SW 1271 (cell line): ENCODE results near the gene TGFB1.
"Not testable (repeated sequence)": the region's sequence is repeated elsewhere in the genome, so short reads cannot be mapped to it uniquely, and the experiment has no call there.

Experiments used
- DNase-seq, 2 experiments: peaks; one replicate each; lab custom pipeline; 2025; lab: John Stamatoyannopoulos, UW

Gene TGFB1

DNA sequence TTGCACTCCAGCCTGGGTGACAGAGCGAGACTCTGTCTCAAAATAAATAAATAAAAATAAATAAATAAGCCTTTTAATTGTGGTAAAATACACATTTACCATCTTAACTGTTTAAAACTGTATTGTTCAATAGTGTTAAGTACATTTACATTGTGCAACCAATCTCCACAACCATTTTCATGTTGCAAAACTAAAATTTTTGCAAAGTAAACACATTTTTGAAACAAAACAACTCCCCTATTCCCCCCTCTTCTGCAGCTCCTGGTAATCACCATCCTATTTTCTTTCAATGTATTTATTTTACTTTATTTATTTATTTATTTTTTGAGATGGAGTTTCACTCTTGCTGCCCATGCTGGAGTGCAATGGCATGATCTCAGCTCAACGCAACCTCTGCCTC is 16.0 kb upstream of the TGFB1 start:
- no peak for DNase-seq

DNA sequence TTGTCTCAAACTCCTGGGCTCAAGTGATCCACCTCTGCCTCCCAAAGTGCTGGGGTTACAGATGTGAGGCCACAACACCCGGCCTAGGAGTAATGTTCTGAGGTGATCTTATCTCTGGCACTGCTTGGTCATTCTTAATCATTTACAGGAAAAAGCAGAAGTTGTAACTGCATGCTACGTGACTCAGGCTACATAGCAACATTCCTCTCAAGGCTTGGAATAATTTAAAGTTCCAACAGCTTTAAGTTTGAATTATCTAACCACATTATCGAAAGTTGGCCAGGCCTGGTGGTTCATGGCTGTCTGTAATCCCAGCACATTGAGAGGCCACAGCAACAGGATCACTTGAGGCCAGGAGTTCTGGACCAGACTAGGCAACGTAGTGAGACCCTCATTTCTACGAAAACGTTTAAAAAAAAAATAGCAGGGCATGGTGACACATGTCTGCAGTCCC is 14.2 kb upstream of the TGFB1 start:
- DNase-seq: peak in 1 of 2 experiments; percentile 49

DNA sequence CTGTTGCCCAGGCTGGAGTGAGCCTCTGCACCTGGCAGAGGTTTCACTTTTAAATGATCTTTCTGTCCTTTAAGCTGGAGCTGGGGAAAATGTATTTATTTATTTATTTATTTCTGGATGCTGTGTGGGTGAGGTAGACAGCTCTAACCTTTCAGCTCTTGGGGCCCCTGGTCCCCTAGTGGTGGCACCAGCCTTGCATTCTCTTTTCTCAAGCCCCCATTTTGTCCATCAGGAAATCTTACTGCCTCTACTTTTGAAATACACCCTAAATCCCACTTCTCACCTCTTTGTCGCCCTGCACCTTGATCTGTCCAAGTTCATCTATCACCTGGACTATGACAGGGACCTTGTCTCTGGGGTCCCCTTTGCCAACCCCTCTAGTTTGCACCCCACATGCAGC is 12.4 kb upstream of the TGFB1 start:
- DNase-seq: no peak

DNA sequence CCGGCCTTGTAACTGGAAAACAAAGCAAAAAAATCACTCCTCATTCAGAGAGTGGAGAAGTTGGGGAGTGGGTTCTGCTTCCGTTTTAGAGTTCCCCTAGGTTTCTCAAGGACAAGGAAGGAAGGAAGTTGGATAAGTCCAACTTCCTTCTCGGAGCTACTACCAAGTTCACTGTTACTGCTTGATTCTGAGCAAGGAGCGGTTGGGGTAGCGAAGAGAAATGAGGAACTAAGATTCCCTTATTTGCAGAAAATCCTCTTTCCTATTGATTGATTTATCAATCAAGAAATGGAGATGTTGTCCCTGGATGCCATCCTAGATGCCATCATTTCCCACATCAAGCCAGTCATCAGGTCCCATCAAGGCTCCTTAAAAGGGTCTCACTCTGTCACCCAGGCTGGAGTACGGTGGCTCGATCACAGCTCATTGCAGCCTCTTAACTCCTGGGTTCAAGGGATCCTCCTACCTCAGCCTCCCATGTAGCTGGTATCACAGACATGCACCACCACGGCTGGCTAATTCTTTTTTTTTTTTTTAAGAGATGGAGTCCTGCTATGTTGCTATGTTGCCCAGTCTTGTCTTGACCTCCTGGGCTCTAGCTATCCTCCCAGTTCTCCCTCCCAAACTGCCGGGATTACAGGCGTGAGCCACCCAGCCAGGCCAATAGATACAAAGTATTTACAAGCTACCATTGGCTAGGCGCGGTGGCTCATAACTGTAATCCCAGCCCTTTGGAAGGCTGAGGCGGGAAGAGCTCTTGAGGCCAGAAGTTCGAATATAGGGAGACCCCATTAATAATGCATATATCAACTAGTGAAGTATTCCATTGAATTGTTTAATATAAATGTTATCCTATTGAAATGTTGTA is 11.0 kb upstream of the TGFB1 start:
- no peak for DNase-seq

DNA sequence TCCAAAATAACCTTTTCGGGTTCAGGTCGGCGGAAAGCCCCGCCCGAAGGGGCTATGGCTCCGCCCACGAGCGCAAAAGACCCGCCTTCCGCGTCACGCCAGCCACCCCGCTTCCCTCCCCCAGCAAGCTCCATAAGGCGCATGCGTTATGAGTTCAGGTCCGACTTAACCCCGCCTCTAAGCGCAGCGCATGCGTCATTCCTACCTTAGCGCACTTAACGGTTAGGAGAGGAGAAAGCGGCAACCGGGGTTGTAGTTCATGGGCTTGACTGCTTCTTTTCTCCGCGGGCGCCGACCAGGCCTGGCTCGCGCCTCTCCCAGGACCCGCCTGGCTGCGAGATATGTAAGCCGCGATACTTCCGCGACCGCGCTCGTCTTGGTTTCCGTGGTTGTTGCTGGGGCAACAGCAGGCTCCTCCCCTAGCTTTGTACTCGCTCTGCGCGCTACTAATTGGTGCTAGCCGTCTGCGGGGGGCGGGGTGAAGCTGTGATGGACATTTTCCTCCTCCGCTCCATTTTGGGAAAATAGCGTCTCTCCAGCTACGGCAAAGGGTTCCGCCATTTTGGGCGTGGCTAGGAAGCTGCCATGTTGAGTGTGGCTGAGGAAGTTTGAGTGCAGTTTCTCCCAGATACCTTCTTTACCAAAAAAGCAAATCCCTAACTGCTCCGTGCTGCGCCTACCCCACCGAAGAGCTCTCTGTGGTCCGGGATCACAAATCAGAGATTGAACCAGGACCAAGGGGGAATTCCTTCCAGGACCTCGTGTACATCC is 10.2 kb upstream of the TGFB1 start, which contains the start of gene B9D2:
B9D2 (minus strand) TSS at position 397 of the 771 bp plus-strand sequence. CDS start 630 bp downstream, outside the sequence.
- peak; percentile 88 to 95 for DNase-seq

DNA sequence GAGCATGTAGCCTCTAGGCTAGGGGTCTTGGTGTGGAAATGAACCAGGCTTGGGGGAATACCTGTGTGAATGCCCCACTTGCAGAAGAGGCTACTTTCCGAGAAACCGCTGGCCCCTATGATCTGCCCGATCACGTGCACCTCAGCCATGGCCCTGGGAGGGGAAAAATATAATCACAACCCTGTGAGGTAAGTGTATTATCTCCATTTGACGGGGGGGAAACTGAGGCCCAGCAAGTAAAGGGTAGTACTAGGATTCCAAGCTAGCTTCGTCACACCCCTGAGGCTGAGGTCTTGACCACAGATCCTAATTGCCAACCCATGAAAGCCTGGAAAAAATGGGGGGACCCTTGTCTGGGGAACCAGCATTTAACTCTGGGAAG is 9.6 kb upstream of the TGFB1 start:
- DNase-seq: no peak

DNA sequence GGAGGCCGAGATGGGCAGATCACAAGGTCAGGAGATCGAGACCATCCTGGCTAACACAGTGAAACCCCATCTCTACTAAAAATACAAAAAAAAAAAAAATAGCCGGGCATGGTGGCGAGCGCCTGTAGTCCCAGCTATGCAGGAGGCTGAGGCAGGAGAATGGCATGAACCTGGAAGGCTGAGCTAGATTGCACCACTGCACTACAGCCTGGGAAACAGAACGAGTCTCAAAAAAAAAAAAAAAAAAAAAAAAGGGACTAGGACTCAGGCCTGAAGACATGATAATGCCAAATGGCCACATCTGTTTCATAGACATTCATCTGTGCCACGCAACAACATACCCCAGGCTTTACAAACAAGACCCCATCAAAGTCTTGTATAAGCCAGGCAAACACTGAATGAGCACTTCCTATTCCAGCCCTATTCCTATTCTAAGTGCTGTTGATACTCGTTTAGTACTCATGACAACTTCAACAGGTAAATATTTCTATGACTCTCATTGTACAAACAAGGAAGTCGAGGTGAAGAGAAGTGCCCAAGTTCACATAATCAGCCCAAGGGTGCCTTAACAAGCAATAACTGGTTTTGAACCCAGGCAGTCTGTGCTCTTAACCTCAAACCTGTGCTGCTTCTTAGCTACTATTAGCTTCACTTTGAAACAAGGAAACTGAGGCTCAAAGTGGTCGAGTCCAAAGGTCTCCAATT is 8.6 kb upstream of the TGFB1 start:
- no peak for DNase-seq

DNA sequence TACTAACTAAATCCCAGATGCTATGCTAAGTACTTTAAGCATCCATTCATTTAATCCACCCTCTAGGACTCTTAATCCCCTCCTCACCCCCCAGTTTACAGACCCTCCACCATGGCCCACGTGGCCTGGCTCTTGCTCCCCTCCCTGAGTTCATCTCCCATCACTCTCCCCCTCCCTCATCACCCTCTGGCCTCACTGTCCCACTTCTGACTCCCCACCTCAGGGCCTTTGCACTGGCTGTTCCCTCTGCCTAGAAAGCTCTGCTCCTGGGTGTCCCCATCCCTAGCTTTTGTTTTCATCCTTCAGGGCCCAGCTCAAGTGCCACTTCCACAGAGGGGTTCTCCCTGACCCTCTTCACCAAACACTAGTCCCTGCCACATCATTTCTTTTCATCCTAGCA is 6.0 kb upstream of the TGFB1 start:
- no peak for DNase-seq

DNA sequence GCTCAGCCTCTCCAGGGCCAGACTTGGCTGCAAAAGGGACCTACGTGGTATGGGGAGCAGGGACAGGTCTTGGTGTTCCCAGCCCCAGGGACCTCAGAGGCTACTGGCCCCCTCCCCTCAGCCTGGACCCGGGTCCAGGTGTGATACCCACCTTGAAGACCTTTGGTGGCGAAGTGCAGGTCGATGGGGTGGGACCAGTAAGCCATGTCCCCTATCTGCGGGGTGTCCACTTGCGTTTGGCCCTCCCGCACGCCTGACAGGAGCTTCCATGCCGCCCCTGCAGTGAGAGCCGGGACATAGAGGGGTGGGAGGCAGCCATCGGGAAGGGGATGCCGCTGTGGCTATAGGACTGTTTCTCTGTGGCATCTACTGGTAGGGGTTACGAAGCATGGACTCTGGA is 4.0 kb upstream of the TGFB1 start:
- DNase-seq: no peak

DNA sequence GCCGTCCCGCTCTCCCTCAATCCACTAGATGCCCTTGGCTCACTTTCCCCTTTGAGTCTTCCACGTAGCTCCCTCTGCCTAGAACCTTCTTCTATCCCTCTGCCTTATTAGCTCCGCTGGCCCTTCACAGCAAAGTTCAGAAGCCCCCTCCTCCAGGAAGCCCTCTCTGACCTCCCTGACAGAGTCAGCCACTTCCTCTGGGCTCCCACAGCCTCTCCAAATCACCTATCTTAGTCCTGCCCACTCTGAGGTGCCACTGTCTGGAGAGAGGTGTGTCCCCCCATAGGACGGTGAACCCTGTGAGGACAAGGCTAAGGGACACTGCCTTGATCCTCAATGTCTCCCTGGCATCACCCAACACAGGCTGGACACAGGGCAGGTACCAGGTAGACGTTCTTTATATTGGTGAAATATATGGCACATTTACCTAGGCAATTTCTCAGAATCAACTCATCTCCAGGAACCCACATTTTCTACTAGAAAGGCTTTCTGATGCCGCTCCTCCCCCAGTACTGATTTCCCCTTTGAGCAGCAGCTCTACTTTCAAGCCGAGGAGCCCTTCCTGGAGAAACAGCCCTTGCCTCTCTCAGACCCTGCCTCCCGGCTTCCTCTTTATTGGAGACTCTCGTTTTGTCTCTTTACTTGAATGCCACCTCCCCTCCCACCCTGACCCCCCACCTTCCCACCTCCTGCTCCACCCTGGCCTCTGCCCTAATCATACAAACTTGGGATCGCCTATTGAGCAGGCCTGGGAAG is 3.4 kb upstream of the TGFB1 start:
- no peak for DNase-seq

DNA sequence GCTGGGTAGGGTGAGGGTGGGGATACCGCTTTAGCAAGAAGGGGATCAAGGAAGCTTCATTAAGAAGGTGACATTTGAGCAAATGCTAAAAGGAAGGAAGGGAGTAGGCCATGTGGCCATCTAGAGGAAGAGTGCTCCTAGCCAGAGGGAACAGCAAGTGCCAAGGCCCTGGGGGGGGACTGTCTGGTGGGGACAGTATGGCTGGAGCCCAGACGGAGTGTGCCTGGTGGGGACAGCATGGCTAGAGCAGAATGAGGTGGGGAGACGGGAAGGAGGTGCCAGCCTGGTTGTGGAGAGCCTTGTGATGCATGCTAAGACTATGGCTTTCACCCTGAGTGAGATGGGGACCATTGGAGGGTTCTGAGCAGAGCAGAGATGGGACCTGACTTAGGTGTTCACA is 2.1 kb upstream of the TGFB1 start:
- DNase-seq: no peak

DNA sequence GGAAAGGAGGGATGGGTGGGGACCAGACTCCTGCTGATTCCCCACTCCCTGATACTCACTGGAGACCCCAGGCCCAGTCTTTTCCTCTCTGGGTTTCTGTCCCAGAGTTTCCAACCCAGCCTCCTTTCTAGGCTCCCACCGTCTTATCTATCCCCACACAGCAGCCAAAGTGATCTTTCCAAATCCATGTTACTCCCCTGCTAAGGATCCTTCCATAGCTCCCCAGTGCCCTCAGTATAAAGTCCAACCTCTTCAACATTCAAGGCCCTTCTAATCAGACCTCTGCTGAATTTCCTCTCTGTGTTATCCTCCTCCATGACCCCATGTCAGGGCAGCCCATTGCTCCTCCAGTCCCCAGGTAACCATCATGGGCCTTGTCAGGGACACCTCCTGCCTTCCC is 1.3 kb upstream of the TGFB1 start:
- DNase-seq: no peak

DNA sequence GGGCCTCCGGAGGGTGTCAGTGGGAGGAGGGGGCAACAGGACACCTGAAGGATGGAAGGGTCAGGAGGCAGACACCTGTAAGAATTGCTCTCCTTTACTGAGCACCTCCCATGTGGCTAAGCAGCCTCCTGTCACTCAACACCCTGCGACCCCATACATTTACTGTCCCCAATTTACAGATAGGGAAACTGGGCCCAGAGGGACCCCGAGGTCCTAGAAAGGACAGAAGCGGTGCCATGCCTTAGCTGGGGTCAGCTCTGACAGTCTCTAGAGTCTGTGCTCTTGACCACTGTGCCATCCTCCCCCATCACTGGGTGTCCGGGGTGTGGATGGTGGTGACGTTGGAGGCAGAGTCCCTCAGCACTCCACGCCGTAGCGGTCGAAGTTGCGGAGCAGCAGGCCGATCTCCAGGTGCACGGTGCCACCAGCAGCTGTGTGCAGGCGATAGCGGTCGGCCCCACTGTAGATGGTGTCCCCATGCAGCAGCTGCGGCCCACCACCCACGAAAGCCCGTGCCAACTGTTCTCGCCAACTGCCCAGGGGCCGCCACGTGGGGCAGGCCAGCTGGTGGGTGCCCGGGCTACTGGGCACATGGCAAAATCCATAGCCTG is 726 bp upstream of the TGFB1 start:
- no peak for DNase-seq

DNA sequence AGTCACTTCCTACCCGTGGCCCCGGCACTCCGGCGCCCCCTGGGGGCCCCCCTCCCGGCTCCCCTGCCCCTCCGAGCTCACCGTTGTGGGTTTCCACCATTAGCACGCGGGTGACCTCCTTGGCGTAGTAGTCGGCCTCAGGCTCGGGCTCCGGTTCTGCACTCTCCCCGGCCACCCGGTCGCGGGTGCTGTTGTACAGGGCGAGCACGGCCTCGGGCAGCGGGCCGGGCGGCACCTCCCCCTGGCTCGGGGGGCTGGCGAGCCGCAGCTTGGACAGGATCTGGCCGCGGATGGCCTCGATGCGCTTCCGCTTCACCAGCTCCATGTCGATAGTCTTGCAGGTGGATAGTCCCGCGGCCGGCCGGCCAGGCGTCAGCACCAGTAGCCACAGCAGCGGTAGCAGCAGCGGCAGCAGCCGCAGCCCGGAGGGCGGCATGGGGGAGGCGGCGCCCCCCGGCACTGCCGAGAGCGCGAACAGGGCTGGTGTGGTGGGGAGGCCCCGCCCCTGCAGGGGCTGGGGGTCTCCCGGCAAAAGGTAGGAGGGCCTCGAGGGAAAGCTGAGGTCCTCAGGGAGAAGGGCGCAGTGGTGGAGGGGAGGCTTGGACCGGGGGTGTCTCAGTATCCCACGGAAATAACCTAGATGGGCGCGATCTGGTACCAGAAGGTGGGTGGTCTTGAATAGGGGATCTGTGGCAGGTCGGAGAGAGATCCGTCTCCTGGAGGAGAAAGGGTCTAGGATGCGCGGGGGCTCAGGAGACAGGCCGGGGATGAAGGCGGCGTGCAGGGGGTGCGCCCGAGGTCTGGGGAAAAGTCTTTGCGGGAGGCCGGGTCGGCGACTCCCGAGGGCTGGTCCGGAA is 885 bp downstream of the TGFB1 start:
- DNase-seq: peak in 1 of 2 experiments; percentile 37

DNA sequence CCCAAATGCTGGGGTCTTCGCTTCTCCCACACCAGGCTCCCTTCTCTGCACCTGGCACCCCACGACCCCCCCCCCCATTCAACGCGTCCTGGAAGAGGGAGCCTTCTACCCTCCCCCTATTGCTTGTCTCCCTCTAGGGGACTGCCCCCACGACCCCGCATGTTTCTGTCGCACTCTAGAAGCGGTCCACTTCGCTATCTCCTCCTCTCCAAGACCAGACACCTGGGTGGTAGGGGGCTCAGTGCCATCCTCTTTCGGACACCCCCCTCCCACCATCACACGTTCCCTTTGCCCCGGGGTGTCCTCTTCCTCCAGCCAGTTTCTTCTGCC is 1.5 kb downstream of the TGFB1 start:
- DNase-seq: no peak

DNA sequence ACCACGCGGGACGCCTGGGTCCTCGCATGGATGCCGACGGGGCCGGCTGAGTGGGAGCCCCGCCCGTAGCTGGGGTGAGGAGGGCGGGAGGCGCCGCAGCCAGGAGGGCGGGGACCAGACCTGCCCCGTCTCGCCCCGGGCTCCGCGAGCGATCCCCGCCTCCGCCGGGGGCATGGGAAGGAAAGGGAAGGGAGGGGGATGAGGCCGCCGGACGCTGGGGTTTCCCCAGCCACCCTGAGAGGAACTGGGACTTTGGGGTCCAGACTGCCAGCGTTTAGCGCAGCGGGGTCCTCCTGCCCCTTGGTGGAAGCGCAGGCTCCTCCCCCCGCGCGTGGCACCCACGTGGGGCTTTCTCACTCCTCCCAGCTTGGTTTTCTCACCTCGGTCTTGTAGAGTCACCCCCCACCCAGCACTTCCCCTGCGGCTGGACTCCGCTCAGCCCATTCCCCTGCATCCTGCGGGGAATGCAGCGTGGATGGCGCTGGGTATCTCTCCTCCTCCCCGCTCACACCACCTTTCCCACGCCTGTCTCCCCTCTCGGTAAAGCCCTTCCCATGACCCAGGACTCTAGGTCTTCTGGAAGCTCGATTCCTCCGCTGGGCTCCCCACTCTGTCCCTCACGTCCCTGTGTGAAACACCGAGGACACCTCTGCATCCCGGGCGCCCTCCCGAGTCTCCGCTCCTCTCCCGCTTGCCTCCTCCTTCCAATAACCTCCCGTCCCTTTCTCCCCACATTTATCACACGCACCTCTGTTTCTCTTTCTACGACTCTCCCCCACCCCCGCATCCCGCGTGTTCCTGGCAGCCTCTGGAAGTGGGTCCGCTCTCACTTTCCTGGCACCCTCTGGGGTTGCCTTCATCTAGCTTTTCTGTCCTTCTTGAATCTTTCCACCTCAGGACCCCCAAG is 2.1 kb downstream of the TGFB1 start:
- peak in 1 of 2 experiments; percentile 48 for DNase-seq

DNA sequence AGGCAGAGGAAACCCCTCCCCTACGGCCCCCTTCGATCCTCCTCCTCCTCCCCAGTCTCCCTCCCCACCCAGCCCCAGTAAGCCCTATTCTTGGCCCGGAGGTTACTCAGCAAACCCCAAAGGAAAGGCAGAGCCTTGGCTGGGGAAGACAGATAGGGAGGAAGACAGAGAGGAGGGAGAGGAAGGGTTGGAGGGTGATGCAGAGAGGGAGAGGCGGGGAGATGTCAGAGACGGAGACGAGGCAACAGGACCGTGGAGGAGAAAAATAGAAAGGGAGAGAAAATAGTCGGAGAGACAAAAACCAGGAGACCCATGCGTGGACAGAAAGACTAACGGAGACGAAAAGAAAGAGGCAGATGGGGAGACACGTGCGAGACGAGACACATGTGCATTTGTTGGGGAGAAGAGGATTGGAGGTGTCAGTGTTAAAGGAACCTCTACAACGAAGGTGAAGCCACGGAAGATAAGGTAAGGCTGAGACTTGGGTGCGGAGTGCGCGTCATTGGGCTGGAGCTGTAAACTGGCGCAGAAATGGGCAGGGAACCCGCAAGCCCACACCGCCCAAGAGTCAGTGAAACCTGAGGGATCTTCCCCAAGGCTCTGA is 2.9 kb downstream of the TGFB1 start:
- DNase-seq: no peak

DNA sequence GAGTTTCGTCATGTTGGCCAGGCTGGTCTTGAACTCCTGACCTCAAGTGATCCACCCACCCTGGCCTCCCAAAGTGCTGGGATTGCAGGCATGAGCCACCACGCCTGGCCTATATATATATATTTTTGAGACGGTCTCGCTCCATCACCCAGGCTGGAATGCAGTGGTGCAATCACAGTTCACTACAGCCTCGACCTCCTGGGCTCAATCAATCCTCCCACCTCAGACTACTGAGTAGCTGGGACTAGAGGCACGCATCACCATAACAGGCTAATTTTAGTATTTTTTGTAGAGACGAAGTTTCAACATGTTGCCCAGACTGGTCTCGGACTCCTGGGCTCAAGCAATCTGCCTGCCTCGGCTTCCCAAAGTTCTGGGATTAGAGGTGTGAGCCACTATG is 6.8 kb downstream of the TGFB1 start:
- not testable (repeated sequence) for DNase-seq

DNA sequence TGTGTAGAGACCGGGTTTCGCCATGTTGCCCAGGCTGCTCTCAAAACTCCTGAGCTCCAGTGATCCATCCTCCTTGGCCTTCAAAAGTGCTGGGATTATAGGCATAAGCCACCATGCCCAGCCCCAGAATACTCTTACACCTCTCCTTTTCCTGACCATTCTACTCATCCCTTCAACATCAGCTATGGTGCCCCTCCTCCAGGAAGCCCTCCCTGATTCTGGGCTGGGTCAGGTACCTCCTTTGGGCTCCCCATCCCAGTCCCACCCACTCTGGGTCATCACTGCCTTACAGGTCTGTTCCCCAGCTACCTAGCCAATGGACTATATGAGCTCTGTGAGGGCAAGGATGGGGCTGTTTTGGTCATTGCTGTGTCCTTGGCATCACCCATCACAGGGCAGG is 9.6 kb downstream of the TGFB1 start:
- no peak for DNase-seq
